ENCODE results near the gene LZTR1.

DNA sequence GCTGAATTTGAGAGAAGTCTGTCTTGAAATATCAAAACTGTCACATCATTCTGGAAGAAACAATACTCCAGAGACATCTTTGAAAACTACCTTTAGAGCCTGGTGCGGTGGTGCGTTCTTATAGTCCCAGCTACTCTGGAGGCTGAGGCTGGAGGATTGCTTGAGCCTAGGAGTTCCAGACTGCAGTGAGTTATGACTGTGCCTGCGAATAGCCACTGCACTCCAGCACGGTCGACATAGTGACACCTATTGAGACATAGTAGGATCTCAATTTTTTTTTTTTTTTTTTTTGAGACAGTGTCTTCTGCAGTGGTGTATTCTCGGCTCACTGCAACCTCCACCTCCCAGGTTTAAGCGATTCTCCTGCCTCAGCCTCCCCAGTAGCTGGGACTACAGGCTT lies 26.5 kb upstream of the LZTR1 start:
- TF ChIP-seq, protein P1, sequence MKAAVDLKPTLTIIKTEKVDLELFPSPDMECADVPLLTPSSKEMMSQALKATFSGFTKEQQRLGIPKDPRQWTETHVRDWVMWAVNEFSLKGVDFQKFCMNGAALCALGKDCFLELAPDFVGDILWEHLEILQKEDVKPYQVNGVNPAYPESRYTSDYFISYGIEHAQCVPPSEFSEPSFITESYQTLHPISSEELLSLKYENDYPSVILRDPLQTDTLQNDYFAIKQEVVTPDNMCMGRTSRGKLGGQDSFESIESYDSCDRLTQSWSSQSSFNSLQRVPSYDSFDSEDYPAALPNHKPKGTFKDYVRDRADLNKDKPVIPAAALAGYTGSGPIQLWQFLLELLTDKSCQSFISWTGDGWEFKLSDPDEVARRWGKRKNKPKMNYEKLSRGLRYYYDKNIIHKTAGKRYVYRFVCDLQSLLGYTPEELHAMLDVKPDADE (IDR thresholded peaks at IDR 0.05), result no peak
- TF ChIP-seq EZH2 (IDR thresholded peaks at IDR 0.05; ENCODE audit: low read depth, unreplicated experiment), result no peak
- TF ChIP-seq, protein P2, sequence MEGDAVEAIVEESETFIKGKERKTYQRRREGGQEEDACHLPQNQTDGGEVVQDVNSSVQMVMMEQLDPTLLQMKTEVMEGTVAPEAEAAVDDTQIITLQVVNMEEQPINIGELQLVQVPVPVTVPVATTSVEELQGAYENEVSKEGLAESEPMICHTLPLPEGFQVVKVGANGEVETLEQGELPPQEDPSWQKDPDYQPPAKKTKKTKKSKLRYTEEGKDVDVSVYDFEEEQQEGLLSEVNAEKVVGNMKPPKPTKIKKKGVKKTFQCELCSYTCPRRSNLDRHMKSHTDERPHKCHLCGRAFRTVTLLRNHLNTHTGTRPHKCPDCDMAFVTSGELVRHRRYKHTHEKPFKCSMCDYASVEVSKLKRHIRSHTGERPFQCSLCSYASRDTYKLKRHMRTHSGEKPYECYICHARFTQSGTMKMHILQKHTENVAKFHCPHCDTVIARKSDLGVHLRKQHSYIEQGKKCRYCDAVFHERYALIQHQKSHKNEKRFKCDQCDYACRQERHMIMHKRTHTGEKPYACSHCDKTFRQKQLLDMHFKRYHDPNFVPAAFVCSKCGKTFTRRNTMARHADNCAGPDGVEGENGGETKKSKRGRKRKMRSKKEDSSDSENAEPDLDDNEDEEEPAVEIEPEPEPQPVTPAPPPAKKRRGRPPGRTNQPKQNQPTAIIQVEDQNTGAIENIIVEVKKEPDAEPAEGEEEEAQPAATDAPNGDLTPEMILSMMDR (conservative IDR thresholded peaks at IDR 0.05; ENCODE audit: low read depth in 2 of 2), result no peak
- TF ChIP-seq, protein P3, sequence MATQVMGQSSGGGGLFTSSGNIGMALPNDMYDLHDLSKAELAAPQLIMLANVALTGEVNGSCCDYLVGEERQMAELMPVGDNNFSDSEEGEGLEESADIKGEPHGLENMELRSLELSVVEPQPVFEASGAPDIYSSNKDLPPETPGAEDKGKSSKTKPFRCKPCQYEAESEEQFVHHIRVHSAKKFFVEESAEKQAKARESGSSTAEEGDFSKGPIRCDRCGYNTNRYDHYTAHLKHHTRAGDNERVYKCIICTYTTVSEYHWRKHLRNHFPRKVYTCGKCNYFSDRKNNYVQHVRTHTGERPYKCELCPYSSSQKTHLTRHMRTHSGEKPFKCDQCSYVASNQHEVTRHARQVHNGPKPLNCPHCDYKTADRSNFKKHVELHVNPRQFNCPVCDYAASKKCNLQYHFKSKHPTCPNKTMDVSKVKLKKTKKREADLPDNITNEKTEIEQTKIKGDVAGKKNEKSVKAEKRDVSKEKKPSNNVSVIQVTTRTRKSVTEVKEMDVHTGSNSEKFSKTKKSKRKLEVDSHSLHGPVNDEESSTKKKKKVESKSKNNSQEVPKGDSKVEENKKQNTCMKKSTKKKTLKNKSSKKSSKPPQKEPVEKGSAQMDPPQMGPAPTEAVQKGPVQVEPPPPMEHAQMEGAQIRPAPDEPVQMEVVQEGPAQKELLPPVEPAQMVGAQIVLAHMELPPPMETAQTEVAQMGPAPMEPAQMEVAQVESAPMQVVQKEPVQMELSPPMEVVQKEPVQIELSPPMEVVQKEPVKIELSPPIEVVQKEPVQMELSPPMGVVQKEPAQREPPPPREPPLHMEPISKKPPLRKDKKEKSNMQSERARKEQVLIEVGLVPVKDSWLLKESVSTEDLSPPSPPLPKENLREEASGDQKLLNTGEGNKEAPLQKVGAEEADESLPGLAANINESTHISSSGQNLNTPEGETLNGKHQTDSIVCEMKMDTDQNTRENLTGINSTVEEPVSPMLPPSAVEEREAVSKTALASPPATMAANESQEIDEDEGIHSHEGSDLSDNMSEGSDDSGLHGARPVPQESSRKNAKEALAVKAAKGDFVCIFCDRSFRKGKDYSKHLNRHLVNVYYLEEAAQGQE (IDR thresholded peaks at IDR 0.05; ENCODE audit: unreplicated experiment), result no peak
- TF ChIP-seq EZH2phosphoT487 (IDR thresholded peaks at IDR 0.05; ENCODE audit: unreplicated experiment), result no peak
- no peak for TF ChIP-seq POLR2AphosphoS5 (IDR thresholded peaks at IDR 0.05; ENCODE audit: low read depth)
- TF ChIP-seq JUNB (IDR thresholded peaks at IDR 0.05; ENCODE audit: unreplicated experiment), result no peak
- TF ChIP-seq CREB1 (CRISPR knock-in tag; IDR thresholded peaks at IDR 0.05; ENCODE audit: low read depth), result no peak
- TF ChIP-seq ZNF114 (CRISPR knock-in tag; IDR thresholded peaks at IDR 0.05), result no peak
